B cell (primary cell): ENCODE results near the gene NHSL1. TPM values are rescaled to one million over a fixed set of nuclear protein-coding genes. Genes with fewer than 3 reads are reported as not detected.

Source experiments
- ATAC-seq: fragments of 200-7000 bp; cut with Tn5 transposase; one replicate; pipeline ENCODE4 v1.10.0; 2021; ENCODE audit warnings: low read depth, mild to moderate bottlenecking, moderate number of reproducible peaks, moderate library complexity
- CTCF ChIA-PET: fragments of 350-600 bp; sonication (Branson Sonifier 250); formaldehyde crosslinking; loops from one replicate; lab custom pipeline; 2021; ENCODE audit warnings: antibody characterized with exemption, inconsistent platforms; lab: Charles Lee
- POLR2A ChIA-PET: fragments of 350-600 bp; sonication (Branson Sonifier 250); formaldehyde crosslinking; loops from one replicate; lab custom pipeline; 2021; ENCODE audit warnings: antibody characterized with exemption; lab: Charles Lee
- DNase-seq: peaks from one replicate; pipeline ENCODE4 v3.0.0; 2013
- H2AFZ ChIP-seq: 2 replicates; pipeline ENCODE4 v1.6.1; 2012; ENCODE audit warnings: mild to moderate bottlenecking, low read depth, low read length; ENCODE audit not compliant: insufficient read depth, poor library complexity, severe bottlenecking
- H3K27ac ChIP-seq, 2 donors: 1 replicate in 1 of 2; 2 replicates in 1 of 2; pipeline ENCODE4 v1.5.1; 2012 to 2013; ENCODE audit warnings: low read length in 2 of 2, mild to moderate bottlenecking in 2 of 2, moderate library complexity in 1 of 2
- H3K27me3 ChIP-seq, 4 experiments: fragments of 200-600 bp in 1 of 4; sonication (generic) in 1 of 4; replicated peaks in 1 of 4; 1 replicate in 2 of 4; 2 replicates in 2 of 4; pipeline versions ENCODE4 v1.6.1 to v1.7.0; 2013 to 2016; ENCODE audit warnings: low read length in 3 of 4, mild to moderate bottlenecking in 2 of 4, mixed read lengths in 1 of 4, moderate library complexity in 1 of 4; ENCODE audit not compliant: insufficient read depth in 4 of 4, control insufficient read depth in 3 of 4; ENCODE audit errors: control extremely low read depth in 1 of 4
- H3K36me3 ChIP-seq, 2 experiments: replicated peaks in 1 of 2; 1 replicate in 1 of 2; 2 replicates in 1 of 2; pipeline versions ENCODE4 v1.6.1 to v1.7.1; 2013; ENCODE audit warnings: low read length in 1 of 2; ENCODE audit not compliant: insufficient read depth in 2 of 2, control insufficient read depth in 1 of 2; ENCODE audit errors: control extremely low read depth in 1 of 2, extremely low read depth in 1 of 2
- H3K4me1 ChIP-seq, 2 donors: fragments of 200-600 bp in 1 of 2; sonication (generic) in 1 of 2; 1 replicate in 1 of 2; 2 replicates in 1 of 2; pipeline versions ENCODE4 v1.5.1 to v1.6.1; 2013 to 2017; ENCODE audit warnings: low read length in 2 of 2; ENCODE audit not compliant: control insufficient read depth in 2 of 2, insufficient read depth in 2 of 2
- H3K4me2 ChIP-seq: replicated peaks from 2 replicates; pipeline ENCODE3; 2012; ENCODE audit warnings: mild to moderate bottlenecking, low read depth, low read length; ENCODE audit not compliant: poor library complexity, severe bottlenecking
- H3K4me3 ChIP-seq, 5 experiments: fragments of 200-600 bp in 1 of 5; sonication (generic) in 1 of 5; 1 replicate in 3 of 5; 2 replicates in 2 of 5; pipeline versions ENCODE4 v1.5.1 to v1.7.0; 2011 to 2016; ENCODE audit warnings: low read length in 4 of 5, mild to moderate bottlenecking in 4 of 5, low read depth in 2 of 5, control low read depth in 1 of 5, moderate library complexity in 1 of 5; ENCODE audit not compliant: insufficient read depth in 1 of 5; ENCODE audit errors: control extremely low read depth in 1 of 5, extremely low read depth in 1 of 5
- H3K79me2 ChIP-seq: fragments of 200-600 bp; sonication (generic); one replicate; pipeline ENCODE4 v1.6.0; 2016; ENCODE audit warnings: low read length; ENCODE audit not compliant: control insufficient read depth, insufficient read depth
- H3K9ac ChIP-seq: fragments of 200-600 bp; sonication (generic); 2 replicates; pipeline ENCODE4 v1.6.1; 2017; ENCODE audit warnings: mild to moderate bottlenecking, low read length, moderate library complexity
- H3K9me3 ChIP-seq, 3 donors: one replicate each; pipeline versions ENCODE4 v1.6.1 to v1.7.1; 2013; ENCODE audit warnings: low read length in 2 of 3; ENCODE audit not compliant: control insufficient read depth in 2 of 3, insufficient read depth in 1 of 3; ENCODE audit errors: control extremely low read depth in 1 of 3
- H4K20me1 ChIP-seq: 2 replicates; pipeline ENCODE4 v1.6.0; 2012; ENCODE audit warnings: mild to moderate bottlenecking, low read length; ENCODE audit not compliant: insufficient read depth, control insufficient read depth, poor library complexity, severe bottlenecking
- H3K27ac Mint-ChIP-seq: one replicate; pipeline ENCODE4 v1.8.0; 2021; ENCODE audit warnings: mixed read lengths
- H3K27me3 Mint-ChIP-seq: one replicate; pipeline ENCODE4 v1.8.0; 2021; ENCODE audit warnings: mixed read lengths
- H3K4me1 Mint-ChIP-seq: one replicate; pipeline ENCODE4 v1.8.0; 2021; ENCODE audit warnings: mixed read lengths
- H3K4me3 Mint-ChIP-seq: one replicate; pipeline ENCODE4 v1.8.0; 2021; ENCODE audit warnings: mixed read lengths
- H3K9me3 Mint-ChIP-seq: one replicate; pipeline ENCODE4 v1.8.0; 2022; ENCODE audit warnings: mixed read lengths; ENCODE audit not compliant: insufficient read depth
- EZH2 ChIP-seq: IDR thresholded peaks from 2 replicates; pipeline ENCODE4 v1.6.1; 2012; ENCODE audit warnings: borderline replicate concordance, low read depth, mild to moderate bottlenecking, moderate library complexity, low read length; ENCODE audit not compliant: insufficient read depth, poor library complexity, severe bottlenecking
- WGBS: methylation state at CpG from one replicate; pipeline ENCODE4 v1.1.5; 2013; ENCODE audit warnings: missing lambda C conversion rate; ENCODE audit not compliant: insufficient coverage; 5-methylcytosine and 5-hydroxymethylcytosine counted together
- intact Hi-C: fragments of 100-400 bp; cut with micrococcal nuclease; formaldehyde crosslinking; loops from one replicate; pipeline ENCODE4 v1.10.0; 2022
- polyA plus RNA-seq: library from polyadenylated mRNA; depleted of rRNA; stranded (reverse); fragments of >200 nt; gene quantifications from 2 replicates; pipeline ENCODE4 v1.2.3, GENCODE V29; 2012
- total RNA-seq, 2 donors: library from RNA; stranded (reverse); fragments of 120-200 nt in 1 of 2; gene quantifications; 1 replicate in 1 of 2; 2 replicates in 1 of 2; pipeline versions ENCODE4 v1.2.3 to v1.2.4, GENCODE V29; 2013 to 2022
- TF ChIP-seq, protein P1 (sequence below): fragments of 200-600 bp; IDR thresholded peaks from one replicate; pipeline ENCODE4 v1.8.0; 2022; ENCODE audit warnings: antibody characterized with exemption, mild to moderate bottlenecking

The NHSL1 gene
- total and polyA plus RNA-seq, 2 donors (not counting 1 experiment from before 2014, with no cell fraction given): 0.04 to 0.10 TPM

- Histone ChIP-seq H2AFZ (no peak overlapping the region), H3K27ac (no peak overlapping the region), H3K4me2 (no peak overlapping the region), H4K20me1 (no peaks in the 10 kb centered on the region), H3K4me3 (no peak overlapping the region), H3K9me3 (peaks cover 0 to 7% (median 0%) of the 10 kb centered on the region in 3 donors), H3K9ac (no peak overlapping the region), H3K4me1 (no peaks in the 10 kb centered on the region), H3K36me3 (no peaks in the 10 kb centered on the region), H3K79me2 (no peaks in the 10 kb centered on the region), H3K27me3 (peaks cover 0 to 6% (median 0%) of the 10 kb centered on the region in 4 experiments)
- TF ChIP-seq, protein P1, sequence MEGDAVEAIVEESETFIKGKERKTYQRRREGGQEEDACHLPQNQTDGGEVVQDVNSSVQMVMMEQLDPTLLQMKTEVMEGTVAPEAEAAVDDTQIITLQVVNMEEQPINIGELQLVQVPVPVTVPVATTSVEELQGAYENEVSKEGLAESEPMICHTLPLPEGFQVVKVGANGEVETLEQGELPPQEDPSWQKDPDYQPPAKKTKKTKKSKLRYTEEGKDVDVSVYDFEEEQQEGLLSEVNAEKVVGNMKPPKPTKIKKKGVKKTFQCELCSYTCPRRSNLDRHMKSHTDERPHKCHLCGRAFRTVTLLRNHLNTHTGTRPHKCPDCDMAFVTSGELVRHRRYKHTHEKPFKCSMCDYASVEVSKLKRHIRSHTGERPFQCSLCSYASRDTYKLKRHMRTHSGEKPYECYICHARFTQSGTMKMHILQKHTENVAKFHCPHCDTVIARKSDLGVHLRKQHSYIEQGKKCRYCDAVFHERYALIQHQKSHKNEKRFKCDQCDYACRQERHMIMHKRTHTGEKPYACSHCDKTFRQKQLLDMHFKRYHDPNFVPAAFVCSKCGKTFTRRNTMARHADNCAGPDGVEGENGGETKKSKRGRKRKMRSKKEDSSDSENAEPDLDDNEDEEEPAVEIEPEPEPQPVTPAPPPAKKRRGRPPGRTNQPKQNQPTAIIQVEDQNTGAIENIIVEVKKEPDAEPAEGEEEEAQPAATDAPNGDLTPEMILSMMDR: no peak
- TF ChIP-seq EZH2: no peak
- 98% methylated on average over 4 of the region's 9 CpGs for WGBS
- Mint-ChIP-seq H3K4me1 (no peaks in the 10 kb centered on the region), H3K27ac (no peak overlapping the region), H3K27me3 (peaks cover 3% of the 10 kb centered on the region), H3K4me3 (no peak overlapping the region), H3K9me3 (no peaks in the 10 kb centered on the region)
- POLR2A ChIA-PET: no interaction called here
- ATAC-seq (no peak), DNase-seq (no peak)
- CTCF ChIA-PET: no interaction called here
- intact Hi-C loops: no loop called here
Measured at GRCh38 chr6:138468320-138469015, 30.8 kb downstream of the NHSL1 start.

GRCh38 chr6:138467901-138468300 is 31.4 kb downstream of the NHSL1 start:
- intact Hi-C loops: no loop called here
- Histone ChIP-seq H3K4me2 (no peak overlapping the region), H3K9ac (no peak overlapping the region), H3K4me3 (no peak overlapping the region), H3K27ac (no peak overlapping the region), H3K4me1 (no peaks in the 10 kb centered on the region), H4K20me1 (no peaks in the 10 kb centered on the region), H3K36me3 (no peaks in the 10 kb centered on the region), H2AFZ (no peak overlapping the region), H3K9me3 (peaks cover 0 to 7% (median 0%) of the 10 kb centered on the region in 3 donors), H3K27me3 (peaks cover 0 to 6% (median 0%) of the 10 kb centered on the region in 4 experiments), H3K79me2 (no peaks in the 10 kb centered on the region)
- ChIA-PET CTCF (no interaction called here), POLR2A (no interaction called here)
- Mint-ChIP-seq H3K27ac (no peak overlapping the region), H3K27me3 (peaks cover 3% of the 10 kb centered on the region), H3K4me1 (no peaks in the 10 kb centered on the region), H3K4me3 (no peak overlapping the region), H3K9me3 (no peaks in the 10 kb centered on the region)
- ATAC-seq (no peak), DNase-seq (no peak)
- no peak for TF ChIP-seq EZH2
- TF ChIP-seq, protein P1: no peak
